Natural killer cell (primary cell): ENCODE results near the gene PDLIM7. TPM values are rescaled to one million over a fixed set of nuclear protein-coding genes. Genes with fewer than 3 reads are reported as not detected.

Experiments
- ATAC-seq, 3 donors: fragments of 150-1000 bp in 2 of 3; fragments of 200-7000 bp in 1 of 3; cut with Tn5 transposase; 1 replicate in 1 of 3; 2 replicates in 2 of 3; pipeline ENCODE4 v1.10.0; 2021; ENCODE audit warnings: mild to moderate bottlenecking in 2 of 3, moderate library complexity in 2 of 3
- DNase-seq, 2 donors: peaks; one replicate each; pipeline versions ENCODE4 v3.0.0 to v3.0.0-alpha.2; 2013 to 2021; ENCODE audit warnings: mixed read lengths in 1 of 2
- H3K27ac ChIP-seq: one replicate; pipeline ENCODE4 v1.5.1; 2013; ENCODE audit warnings: mild to moderate bottlenecking, low read length
- H3K27me3 ChIP-seq: one replicate; pipeline ENCODE4 v1.6.1; 2013; ENCODE audit warnings: low read length; ENCODE audit not compliant: control insufficient read depth, insufficient read depth
- H3K36me3 ChIP-seq: one replicate; pipeline ENCODE4 v1.6.1; 2013; ENCODE audit warnings: low read length; ENCODE audit not compliant: control insufficient read depth, insufficient read depth
- H3K4me1 ChIP-seq: one replicate; pipeline ENCODE4 v1.6.1; 2013; ENCODE audit warnings: low read length; ENCODE audit not compliant: control insufficient read depth, insufficient read depth
- H3K4me3 ChIP-seq: one replicate; pipeline ENCODE4 v1.5.1; 2013; ENCODE audit warnings: low read length
- H3K9me3 ChIP-seq: one replicate; pipeline ENCODE4 v1.6.1; 2013; ENCODE audit warnings: low read length; ENCODE audit not compliant: control insufficient read depth, insufficient read depth
- H3K27ac Mint-ChIP-seq, 2 donors: one replicate each; pipeline ENCODE4 v1.8.0; 2022; ENCODE audit warnings: mild to moderate bottlenecking in 2 of 2, mixed read lengths in 2 of 2, moderate library complexity in 1 of 2
- H3K27me3 Mint-ChIP-seq, 2 donors: one replicate each; pipeline ENCODE4 v1.8.0; 2022; ENCODE audit warnings: low read depth in 2 of 2, mixed read lengths in 2 of 2
- H3K36me3 Mint-ChIP-seq: one replicate; pipeline ENCODE4 v1.8.0; 2022; ENCODE audit warnings: mixed read lengths
- H3K4me1 Mint-ChIP-seq, 2 donors: one replicate each; pipeline ENCODE4 v1.8.0; 2022; ENCODE audit warnings: mixed read lengths in 2 of 2
- H3K4me3 Mint-ChIP-seq: one replicate; pipeline ENCODE4 v1.8.0; 2022; ENCODE audit warnings: mild to moderate bottlenecking, moderate library complexity, mixed read lengths
- H3K9me3 Mint-ChIP-seq, 2 donors: one replicate each; pipeline ENCODE4 v1.8.0; 2022; ENCODE audit warnings: mixed read lengths in 2 of 2
- CTCF ChIP-seq: fragments of 200-600 bp; IDR thresholded peaks from one replicate; pipeline ENCODE4 v1.8.0; 2022; ENCODE audit warnings: antibody characterized with exemption
- WGBS: methylation state at CpG from one replicate; pipeline ENCODE4 v1.1.7; 2013; ENCODE audit warnings: missing lambda C conversion rate; ENCODE audit not compliant: insufficient coverage; 5-methylcytosine and 5-hydroxymethylcytosine counted together
- intact Hi-C: fragments of 100-400 bp; cut with micrococcal nuclease; formaldehyde crosslinking; loops from one replicate; pipeline ENCODE4 v1.14.2; 2022
- total RNA-seq, 4 donors: library from RNA; stranded (reverse); fragments of 120-200 nt in 1 of 4; gene quantifications; one replicate each; pipeline versions ENCODE4 v1.2.3 to v1.2.4, GENCODE V29; 2013 to 2022

PDLIM7 gene
- total RNA-seq, 3 donors from 2014 or later (not counting 1 experiment from before 2014, with no cell fraction given), result 9.7 to 58.7 (median 14.7) TPM

GRCh38 chr5:177469750-177470525 is 27.5 kb downstream of the PDLIM7 start:
- peaks cover 28% of the 10 kb centered on the region for H3K4me1 ChIP-seq
- no peak for DNase-seq
- Mint-ChIP-seq H3K9me3 (no peaks in the 10 kb centered on the region), H3K27ac (peak overlapping the region in 1 of 2 donors; percentile 76), H3K4me1 (peaks cover 14 to 44% of the 10 kb centered on the region in 2 donors), H3K27me3 (peaks cover 0 to 9% of the 10 kb centered on the region in 2 donors), H3K4me3 (peak overlapping the region; percentile 65), H3K36me3 (no peaks in the 10 kb centered on the region)
- H3K36me3 ChIP-seq, result no peaks in the 10 kb centered on the region
- TF ChIP-seq CTCF, result no peak
- WGBS, result 86% methylated on average over 7 of the region's 8 CpGs
- H3K4me3 ChIP-seq, result no peak overlapping the region
- intact Hi-C loops, result no loop called here
- no peaks in the 10 kb centered on the region for H3K9me3 ChIP-seq
- peaks cover 15% of the 10 kb centered on the region for H3K27me3 ChIP-seq
- H3K27ac ChIP-seq, result no peak overlapping the region
- ATAC-seq, result no peak

- no peaks in the 10 kb centered on the region for H3K36me3 Mint-ChIP-seq
- no peak for ATAC-seq
- intact Hi-C loops, result no loop called here
- Histone ChIP-seq H3K4me1 (peaks cover 27% of the 10 kb centered on the region), H3K9me3 (no peaks in the 10 kb centered on the region), H3K4me3 (no peak overlapping the region), H3K27me3 (peaks cover 9% of the 10 kb centered on the region), H3K27ac (no peak overlapping the region), H3K36me3 (no peaks in the 10 kb centered on the region)
- TF ChIP-seq CTCF, result no peak
- DNase-seq, result peak in 1 of 2 donors; percentile 24
- no peaks in the 10 kb centered on the region for H3K9me3 Mint-ChIP-seq
- H3K4me1 Mint-ChIP-seq, result peaks cover 14 to 35% of the 10 kb centered on the region in 2 donors
- no peak overlapping the region for H3K4me3 Mint-ChIP-seq
- H3K27ac Mint-ChIP-seq, result peak overlapping the region in 1 of 2 donors; percentile 68
- peaks cover 0 to 2% of the 10 kb centered on the region in 2 donors for H3K27me3 Mint-ChIP-seq
- WGBS, result 92% methylated on average over 24 of the region's 25 CpGs
These were observed 28.4 kb downstream of the PDLIM7 start for GRCh38 chr5:177468685-177469628.

- no peak overlapping the region for H3K4me3 ChIP-seq
- Mint-ChIP-seq H3K27me3 (no peaks in the 10 kb centered on the region), H3K4me1 (peaks cover 14 to 32% of the 10 kb centered on the region in 2 donors), H3K27ac (peak overlapping the region in 1 of 2 donors; percentile 68), H3K9me3 (no peaks in the 10 kb centered on the region), H3K4me3 (no peak overlapping the region), H3K36me3 (no peaks in the 10 kb centered on the region)
- ATAC-seq, result peak in 2 of 3 donors; percentile 32 to 52
- intact Hi-C loops, result no loop called here
- peaks cover 7% of the 10 kb centered on the region for H3K27me3 ChIP-seq
- TF ChIP-seq CTCF, result no peak
- no peak for DNase-seq
- H3K27ac ChIP-seq, result no peak overlapping the region
- no peaks in the 10 kb centered on the region for H3K36me3 ChIP-seq
- peaks cover 25% of the 10 kb centered on the region for H3K4me1 ChIP-seq
- 58% methylated on average over 1 of the region's 2 CpGs for WGBS
- H3K9me3 ChIP-seq, result no peaks in the 10 kb centered on the region
These were observed 29.1 kb downstream of the PDLIM7 start for GRCh38 chr5:177468329-177468684.
